HG03432 (cell line): ENCODE results near the gene MAP3K2.
"Not testable (repeated sequence)": the region's sequence is repeated elsewhere in the genome, so short reads cannot be mapped to it uniquely, and the experiment has no call there.

ENCODE experiments used
- ATAC-seq: cut with Tn5 transposase; IDR thresholded peaks from one replicate; pipeline ENCODE4 v1.9.1; 2021; ENCODE audit warnings: mild to moderate bottlenecking, moderate library complexity; ENCODE audit not compliant: unreplicated experiment

Gene MAP3K2

DNA sequence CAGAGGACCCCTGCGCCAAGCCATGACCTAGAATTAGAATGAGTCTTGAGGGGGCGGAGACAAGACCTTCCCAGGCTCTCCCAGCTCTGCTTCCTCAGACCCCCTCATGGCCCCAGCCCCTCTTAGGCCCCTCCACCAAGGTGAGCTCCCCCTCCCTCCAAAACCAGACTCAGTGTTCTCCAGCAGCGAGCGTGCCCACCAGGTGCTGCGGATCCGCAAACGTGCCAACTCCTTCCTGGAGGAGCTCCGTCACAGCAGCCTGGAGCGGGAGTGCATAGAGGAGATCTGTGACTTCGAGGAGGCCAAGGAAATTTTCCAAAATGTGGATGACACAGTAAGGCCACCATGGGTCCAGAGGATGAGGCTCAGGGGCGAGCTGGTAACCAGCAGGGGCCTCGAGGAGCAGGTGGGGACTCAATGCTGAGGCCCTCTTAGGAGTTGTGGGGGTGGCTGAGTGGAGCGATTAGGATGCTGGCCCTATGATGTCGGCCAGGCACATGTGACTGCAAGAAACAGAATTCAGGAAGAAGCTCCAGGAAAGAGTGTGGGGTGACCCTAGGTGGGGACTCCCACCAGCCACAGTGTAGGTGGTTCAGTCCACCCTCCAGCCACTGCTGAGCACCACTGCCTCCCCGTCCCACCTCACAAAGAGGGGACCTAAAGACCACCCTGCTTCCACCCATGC lies 33.5 kb upstream of the MAP3K2 start:
- no peak for ATAC-seq

DNA sequence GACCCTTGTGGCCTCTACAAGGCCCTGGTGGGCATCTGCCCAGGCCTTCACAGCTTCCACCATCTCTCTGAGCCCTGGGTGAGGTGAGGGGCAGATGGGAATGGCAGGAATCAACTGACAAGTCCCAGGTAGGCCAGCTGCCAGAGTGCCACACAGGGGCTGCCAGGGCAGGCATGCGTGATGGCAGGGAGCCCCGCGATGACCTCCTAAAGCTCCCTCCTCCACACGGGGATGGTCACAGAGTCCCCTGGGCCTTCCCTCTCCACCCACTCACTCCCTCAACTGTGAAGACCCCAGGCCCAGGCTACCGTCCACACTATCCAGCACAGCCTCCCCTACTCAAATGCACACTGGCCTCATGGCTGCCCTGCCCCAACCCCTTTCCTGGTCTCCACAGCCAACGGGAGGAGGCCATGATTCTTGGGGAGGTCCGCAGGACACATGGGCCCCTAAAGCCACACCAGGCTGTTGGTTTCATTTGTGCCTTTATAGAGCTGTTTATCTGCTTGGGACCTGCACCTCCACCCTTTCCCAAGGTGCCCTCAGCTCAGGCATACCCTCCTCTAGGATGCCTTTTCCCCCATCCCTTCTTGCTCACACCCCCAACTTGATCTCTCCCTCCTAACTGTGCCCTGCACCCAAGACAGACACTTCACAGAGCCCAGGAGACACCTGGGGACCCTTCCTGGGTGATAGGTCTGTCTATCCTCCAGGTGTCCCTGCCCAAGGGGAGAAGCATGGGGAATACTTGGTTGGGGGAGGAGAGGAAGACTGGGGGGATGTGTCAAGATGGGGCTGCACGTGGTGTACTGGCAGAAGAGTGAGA lies 32.5 kb upstream of the MAP3K2 start:
- no peak for ATAC-seq

DNA sequence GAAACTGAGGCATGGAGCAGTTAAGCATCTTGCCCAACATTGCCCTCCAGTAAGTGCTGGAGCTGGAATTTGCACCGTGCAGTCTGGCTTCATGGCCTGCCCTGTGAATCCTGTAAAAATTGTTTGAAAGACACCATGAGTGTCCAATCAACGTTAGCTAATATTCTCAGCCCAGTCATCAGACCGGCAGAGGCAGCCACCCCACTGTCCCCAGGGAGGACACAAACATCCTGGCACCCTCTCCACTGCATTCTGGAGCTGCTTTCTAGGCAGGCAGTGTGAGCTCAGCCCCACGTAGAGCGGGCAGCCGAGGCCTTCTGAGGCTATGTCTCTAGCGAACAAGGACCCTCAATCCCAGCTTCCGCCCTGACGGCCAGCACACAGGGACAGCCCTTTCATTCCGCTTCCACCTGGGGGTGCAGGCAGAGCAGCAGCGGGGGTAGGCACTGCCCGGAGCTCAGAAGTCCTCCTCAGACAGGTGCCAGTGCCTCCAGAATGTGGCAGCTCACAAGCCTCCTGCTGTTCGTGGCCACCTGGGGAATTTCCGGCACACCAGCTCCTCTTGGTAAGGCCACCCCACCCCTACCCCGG lies 31.8 kb upstream of the MAP3K2 start:
- ATAC-seq = no peak

DNA sequence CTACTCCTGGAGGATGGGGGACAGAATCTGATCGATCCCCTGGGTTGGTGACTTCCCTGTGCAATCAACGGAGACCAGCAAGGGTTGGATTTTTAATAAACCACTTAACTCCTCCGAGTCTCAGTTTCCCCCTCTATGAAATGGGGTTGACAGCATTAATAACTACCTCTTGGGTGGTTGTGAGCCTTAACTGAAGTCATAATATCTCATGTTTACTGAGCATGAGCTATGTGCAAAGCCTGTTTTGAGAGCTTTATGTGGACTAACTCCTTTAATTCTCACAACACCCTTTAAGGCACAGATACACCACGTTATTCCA lies 31.3 kb upstream of the MAP3K2 start:
- ATAC-seq = no peak

DNA sequence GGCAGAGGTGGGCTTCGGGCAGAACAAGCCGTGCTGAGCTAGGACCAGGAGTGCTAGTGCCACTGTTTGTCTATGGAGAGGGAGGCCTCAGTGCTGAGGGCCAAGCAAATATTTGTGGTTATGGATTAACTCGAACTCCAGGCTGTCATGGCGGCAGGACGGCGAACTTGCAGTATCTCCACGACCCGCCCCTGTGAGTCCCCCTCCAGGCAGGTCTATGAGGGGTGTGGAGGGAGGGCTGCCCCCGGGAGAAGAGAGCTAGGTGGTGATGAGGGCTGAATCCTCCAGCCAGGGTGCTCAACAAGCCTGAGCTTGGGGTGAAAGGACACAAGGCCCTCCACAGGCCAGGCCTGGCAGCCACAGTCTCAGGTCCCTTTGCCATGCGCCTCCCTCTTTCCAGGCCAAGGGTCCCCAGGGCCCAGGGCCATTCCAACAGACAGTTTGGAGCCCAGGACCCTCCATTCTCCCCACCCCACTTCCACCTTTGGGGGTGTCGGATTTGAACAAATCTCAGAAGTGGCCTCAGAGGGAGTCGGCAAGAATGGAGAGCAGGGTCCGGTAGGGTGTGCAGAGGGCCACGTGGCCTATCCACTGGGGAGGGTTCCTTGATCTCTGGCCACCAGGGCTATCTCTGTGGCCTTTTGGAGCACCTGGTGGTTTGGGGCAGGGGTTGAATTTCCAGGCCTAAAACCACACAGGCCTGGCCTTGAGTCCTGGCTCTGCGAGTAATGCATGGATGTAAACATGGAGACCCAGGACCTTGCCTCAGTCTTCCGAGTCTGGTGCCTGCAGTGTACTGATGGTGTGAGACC lies 30.7 kb upstream of the MAP3K2 start, which contains the start of gene PROC:
TSS of gene PROC (plus strand) at position 128 of the 812 bp plus-strand sequence. CDS start 1,516 bp downstream, outside the sequence.
- no peak for ATAC-seq

DNA sequence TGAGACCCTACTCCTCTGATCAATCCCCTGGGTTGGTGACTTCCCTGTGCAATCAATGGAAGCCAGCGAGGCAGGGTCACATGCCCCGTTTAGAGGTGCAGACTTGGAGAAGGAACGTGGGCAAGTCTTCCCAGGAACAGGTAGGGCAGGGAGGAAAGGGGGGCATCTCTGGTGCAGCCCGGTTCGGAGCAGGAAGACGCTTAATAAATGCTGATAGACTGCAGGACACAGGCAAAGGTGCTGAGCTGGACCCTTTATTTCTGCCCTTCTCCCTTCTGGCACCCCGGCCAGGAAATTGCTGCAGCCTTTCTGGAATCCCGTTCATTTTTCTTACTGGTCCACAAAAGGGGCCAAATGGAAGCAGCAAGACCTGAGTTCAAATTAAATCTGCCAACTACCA lies 29.6 kb upstream of the MAP3K2 start:
- no peak for ATAC-seq

- peak; percentile 3 for ATAC-seq
These were observed 28.8 kb upstream of the MAP3K2 start for GRCh38 chr2:127416506-127417001.

GRCh38 chr2:127415593-127416505 lies 28.1 kb upstream of the MAP3K2 start:
- peak; percentile 81 for ATAC-seq

GRCh38 chr2:127414638-127415592 lies 27.1 kb upstream of the MAP3K2 start:
- ATAC-seq = no peak

- ATAC-seq = no peak
These were observed 26.2 kb upstream of the MAP3K2 start for GRCh38 chr2:127413782-127414637.

- ATAC-seq = no peak
These were observed 25.4 kb upstream of the MAP3K2 start for GRCh38 chr2:127413200-127413599.

DNA sequence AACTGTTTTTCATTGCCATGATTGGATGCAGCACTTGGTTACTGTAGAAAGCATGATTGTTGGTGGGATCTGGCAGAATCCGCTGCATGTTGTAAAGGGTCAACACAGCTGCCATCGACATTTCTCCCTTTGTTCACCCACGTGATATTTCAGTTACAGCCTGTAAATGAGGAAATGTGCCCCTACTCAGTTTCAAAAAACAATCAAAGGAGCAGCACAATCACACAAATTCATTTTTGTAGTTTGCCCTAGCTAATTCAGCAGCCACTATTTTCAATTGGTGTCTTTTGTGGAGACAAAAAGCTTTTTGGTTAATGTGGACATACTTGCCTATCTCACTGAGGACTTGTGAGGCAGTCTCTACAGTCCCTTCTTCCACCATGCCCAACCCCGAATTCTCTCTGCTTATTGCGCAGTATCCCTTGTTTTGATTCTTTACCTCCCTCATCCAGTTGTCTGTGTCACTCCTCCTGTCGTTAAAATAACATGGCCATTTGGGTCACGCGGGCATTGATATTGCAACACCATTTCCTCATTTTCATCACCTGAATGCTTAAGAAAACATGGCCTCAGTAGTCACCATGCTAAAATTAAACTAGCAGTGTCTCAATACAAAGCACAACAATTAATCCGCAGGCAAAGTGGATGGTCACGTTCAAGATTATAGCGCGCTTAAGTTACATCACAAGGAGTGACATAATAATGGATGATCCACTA lies 24.0 kb upstream of the MAP3K2 start:
- ATAC-seq = no peak

DNA sequence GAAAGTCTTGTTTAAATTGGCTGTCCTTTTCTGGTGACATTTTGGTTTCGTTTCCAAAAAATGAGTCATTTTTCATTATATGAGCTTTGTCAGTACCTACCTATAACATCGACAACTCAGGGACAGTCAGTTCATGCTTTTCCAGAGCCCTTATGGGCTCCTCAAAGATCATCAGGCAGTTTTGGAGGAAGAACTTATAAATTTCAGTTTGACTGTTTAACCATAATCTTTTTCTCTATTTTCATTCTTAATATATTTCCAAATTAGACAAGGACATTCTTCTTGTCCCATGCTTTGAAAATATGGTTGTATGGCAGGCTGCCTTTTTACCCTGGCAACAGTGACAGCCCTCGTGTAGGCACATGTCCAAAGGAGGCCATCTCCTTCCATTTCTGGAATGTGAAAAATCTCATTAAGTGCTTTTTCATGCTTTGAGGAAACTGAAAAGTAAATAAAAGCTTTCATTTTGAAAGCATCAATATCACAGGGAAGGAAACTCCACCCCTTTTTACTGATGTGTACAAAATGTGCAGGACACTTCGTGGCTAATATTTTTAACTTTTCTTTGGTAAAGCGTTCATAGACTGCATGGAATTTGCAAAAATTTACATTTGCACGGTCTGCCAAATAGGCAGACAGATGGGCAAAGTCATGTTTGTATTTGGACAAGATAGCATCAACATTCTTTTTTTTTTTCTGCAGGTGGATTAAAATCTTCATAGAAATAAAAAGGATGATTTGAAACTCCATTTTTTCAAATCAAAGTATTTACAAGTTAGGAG lies 23.3 kb upstream of the MAP3K2 start:
- ATAC-seq = peak; percentile 61

DNA sequence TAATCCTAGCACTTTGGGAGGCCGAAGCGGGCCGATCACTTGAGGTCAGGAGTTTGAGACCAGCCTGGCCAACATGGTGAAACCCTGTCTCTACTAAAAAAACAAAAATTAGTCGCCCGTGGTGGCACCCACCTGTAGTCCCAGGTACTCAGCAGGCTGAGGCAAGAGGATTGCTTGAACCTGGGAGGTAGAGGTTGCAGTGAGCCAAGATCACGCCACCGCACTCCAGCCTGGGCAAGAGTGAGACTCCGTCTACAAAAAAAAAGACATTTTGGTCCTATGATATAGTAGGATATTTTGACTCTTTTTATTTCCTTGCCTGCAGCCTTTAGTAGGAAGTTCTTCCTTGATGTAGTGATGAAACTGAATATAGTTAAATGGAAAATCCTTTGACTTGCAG lies 21.9 kb upstream of the MAP3K2 start:
- not testable (repeated sequence) for ATAC-seq

- no peak for ATAC-seq
These were observed 21.0 kb upstream of the MAP3K2 start for GRCh38 chr2:127408807-127409099.

DNA sequence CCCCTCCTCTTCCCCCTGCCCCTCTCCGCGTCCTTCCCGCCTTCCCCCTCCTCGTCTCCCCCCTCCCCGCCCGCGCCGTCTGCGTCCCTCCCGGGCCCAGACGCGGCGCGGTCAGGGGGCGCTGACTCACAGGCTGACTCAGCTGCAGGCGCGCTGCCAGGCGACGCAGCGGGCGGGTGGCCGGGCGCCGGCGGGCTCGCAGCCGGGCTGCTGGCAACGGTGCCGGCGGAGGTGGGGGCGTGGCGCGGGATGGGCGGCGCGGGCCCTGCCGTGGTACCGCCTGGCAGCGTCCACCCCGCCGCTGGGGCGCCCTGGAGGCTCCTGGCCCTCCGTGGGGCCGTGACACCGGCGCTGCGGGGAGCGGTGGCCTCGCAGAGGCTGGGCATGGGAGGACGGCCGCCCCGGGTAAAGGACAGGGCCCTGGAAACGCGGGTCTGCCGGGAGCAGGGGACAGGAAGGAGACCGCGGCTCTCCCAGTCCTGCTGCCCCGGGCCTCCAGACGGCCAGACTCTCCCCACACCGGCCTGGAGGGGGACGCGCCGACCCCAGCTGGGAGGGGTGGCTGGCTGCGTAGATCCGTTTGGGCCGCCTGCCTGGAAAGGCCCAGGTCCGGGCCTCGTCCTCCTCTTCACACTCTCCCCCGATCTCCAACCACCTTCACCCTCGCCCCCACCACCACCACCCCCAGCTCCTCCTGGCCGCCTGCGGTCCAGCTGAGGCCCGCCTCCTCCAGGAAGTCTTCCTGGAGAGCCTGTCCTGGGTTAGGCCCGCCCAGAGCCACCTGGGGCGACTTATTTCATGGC lies 20.4 kb upstream of the MAP3K2 start:
- ATAC-seq = peak; percentile 83
